ENCODE data around the gene C5orf46. TPM values are rescaled to one million over a fixed set of nuclear protein-coding genes. Genes with fewer than 3 reads are reported as not detected.
"Not testable (repeated sequence)": the region's sequence is repeated elsewhere in the genome, so short reads cannot be mapped to it uniquely, and the experiment has no call there.

The C5orf46 gene
- total RNA-seq, 4 donors from 2014 or later, result not detected

DNA sequence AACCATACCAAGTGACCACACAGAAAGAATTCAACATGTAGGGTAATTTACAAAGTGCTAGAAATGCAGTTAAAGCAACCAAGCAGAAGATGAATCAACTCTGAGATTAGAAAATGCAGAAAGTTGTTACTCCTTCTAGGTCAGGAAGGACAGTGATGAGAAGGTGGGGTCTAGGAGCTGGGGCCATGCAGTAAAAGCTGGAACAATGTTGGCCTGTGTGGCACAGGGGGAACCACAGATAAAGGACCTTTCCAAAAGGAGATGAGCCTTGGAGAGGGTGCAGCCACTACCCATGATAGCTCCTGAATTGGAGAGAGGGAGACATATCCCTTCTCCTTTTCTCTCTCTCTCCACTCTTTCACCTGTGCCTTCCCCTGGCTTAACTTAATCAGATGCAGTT is 30.2 kb downstream of the C5orf46 start:
- Histone ChIP-seq H3K27me3 (peaks cover 0 to 4% (median 0%) of the 10 kb centered on the region in 4 donors), H3K4me3 (no peak overlapping the region), H3K36me3 (no peaks in the 10 kb centered on the region), H3K9me3 (no peaks in the 10 kb centered on the region), H3K27ac (no peak overlapping the region), H3K4me1 (no peaks in the 10 kb centered on the region)
- intact Hi-C loops (cut with DNase I), result no loop called here
- DNase-seq, result no peak
- no peak for TF ChIP-seq POLR2A (IDR thresholded peaks at IDR 0.05)
- TF ChIP-seq, protein P1, sequence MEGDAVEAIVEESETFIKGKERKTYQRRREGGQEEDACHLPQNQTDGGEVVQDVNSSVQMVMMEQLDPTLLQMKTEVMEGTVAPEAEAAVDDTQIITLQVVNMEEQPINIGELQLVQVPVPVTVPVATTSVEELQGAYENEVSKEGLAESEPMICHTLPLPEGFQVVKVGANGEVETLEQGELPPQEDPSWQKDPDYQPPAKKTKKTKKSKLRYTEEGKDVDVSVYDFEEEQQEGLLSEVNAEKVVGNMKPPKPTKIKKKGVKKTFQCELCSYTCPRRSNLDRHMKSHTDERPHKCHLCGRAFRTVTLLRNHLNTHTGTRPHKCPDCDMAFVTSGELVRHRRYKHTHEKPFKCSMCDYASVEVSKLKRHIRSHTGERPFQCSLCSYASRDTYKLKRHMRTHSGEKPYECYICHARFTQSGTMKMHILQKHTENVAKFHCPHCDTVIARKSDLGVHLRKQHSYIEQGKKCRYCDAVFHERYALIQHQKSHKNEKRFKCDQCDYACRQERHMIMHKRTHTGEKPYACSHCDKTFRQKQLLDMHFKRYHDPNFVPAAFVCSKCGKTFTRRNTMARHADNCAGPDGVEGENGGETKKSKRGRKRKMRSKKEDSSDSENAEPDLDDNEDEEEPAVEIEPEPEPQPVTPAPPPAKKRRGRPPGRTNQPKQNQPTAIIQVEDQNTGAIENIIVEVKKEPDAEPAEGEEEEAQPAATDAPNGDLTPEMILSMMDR (IDR thresholded peaks at IDR 0.05), result no peak

DNA sequence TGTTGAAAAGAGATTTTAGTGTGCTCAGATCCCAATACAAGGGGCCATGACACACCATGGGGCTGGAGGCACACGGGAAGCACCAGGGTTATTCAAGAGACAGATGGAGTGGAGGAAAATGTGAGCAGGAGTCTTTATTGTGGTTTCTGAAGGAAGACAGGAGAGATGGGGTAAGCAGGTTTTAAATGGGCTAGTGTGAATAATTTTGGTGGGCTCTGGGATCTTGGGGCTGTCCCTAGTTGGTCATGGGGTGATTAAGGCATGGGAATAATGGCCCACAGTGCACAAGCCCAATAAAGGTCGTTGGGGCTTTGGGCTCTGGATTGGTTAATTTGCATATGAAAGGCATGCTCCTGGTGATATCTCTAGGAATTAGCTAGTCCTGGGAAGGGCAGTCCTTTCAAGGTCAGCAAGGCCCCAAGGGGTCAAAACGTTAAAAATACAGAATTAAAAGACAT is 31.4 kb downstream of the C5orf46 start:
- H3K36me3 ChIP-seq, result no peaks in the 10 kb centered on the region
- intact Hi-C loops (cut with DNase I), result no loop called here
- H3K27me3 ChIP-seq, result no peaks in the 10 kb centered on the region
- no peak overlapping the region for H3K27ac ChIP-seq
- DNase-seq, result no peak
- WGBS, 2 donors, result 41 to 44% methylated on average over 3 of the region's 3 CpGs
- no peak overlapping the region for H3K4me3 ChIP-seq
- TF ChIP-seq POLR2A (IDR thresholded peaks at IDR 0.05), result no peak
- TF ChIP-seq, protein P1 (IDR thresholded peaks at IDR 0.05), result no peak
- no peaks in the 10 kb centered on the region for H3K9me3 ChIP-seq
- H3K4me1 ChIP-seq, result no peaks in the 10 kb centered on the region

DNA sequence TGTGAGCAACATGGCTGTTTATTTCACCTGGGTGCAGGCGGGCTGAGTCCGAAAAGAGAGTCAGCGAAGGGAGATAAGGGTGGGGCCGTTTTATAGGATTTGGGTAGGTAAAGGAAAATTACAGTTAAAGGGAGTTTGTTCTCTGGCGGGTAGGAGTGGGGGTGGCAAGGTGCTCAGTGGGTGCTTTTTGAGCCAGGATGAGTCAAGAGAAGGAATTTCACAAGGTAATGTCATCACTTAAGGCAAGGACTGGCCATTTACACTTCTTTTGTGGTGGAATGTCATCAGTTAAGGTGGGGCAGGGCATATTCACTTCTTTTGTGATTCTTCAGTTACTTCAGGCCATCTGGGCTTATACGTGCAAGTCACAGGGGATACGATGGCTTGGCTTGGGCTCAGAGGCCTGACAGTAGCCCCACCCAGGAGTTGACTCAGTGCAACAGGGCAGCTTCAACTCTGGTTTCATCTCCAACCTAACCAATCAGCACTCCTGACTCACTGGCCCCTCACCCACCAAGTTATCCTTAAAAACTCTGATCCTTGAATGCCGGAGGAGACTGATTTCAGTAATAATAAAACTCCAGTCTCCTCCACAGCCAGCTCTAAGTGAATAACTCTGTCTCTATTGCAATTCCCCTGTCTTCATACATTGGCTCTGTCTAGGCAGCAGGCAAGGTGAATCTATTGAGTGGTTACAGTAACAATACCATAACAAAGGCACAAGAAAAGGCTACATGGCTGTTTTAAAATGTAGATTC is 32.0 kb downstream of the C5orf46 start:
- H3K27ac ChIP-seq; H3K4me1 ChIP-seq; H3K36me3 ChIP-seq; intact Hi-C loops (cut with DNase I); H3K4me3 ChIP-seq; DNase-seq; H3K27me3 ChIP-seq; H3K9me3 ChIP-seq: not testable (repeated sequence)
- 81 to 90% methylated on average over 2 to 3 of the region's 8 CpGs for WGBS, 2 donors

DNA sequence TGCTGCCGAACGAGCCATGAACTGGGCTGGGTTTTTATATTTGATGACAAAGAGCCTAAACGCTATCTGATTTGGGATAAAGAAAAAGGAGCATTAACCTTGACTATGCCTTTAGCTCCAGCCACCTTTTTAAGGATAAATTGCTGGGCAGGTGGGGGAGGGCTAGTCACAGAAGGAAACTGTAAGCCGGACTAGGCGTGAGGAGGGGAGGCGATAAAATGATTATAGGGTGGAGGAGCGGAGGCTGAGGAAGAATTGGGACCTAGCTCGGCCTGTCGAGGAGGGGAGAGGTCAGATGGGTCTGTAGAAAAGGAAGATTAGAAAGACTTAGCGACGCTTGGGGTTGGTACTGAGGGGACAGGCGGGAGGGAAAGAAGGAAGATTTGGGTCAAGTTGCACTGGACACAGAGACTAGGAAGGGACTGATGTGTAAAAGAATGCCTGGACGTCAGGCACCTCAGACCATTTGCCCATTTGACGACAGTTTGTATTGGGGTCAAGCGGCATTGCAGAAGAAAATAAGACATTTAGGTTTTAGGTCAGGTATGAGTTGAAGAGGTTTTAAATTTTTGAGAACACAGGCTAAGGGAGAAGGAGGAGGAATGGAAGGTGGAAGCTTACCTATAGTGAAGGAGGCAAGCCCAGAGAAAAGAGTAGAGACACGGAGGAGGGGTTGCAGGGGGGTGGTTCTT is 33.4 kb downstream of the C5orf46 start:
- WGBS, 2 donors, result 91 to 92% methylated on average over 16 of the region's 16 CpGs
- H3K27me3 ChIP-seq; DNase-seq; H3K36me3 ChIP-seq; H3K4me1 ChIP-seq; H3K9me3 ChIP-seq; H3K27ac ChIP-seq; H3K4me3 ChIP-seq; intact Hi-C loops (cut with DNase I): not testable (repeated sequence)

DNA sequence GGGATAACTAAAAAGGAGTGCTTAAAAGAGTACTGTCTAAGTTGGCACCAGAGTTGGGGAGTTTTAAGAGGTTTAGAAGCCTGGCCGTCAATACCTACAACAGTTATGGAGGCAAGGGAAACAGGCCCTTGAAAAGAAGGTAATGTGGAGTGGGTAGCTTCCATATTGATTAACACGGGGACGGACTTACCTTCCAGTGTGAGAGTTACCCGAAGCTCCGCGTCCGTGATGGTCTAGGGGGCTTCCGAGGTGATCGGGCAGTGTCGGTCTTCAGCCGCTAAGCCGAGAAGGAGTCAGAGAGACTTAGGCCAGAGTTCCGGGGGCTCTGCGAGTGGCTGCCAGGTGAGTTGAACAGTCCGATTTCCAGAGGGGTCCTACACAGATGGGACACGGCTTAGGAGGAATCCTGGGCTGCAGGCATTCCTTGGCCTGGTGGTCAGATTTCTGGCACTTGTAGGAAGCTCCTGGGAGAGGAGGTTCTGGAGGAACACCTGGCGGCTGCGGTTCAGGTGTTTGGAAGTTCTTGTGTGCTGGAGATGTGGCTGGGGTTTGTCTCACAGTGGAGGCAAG is 34.3 kb downstream of the C5orf46 start:
- H3K4me1 ChIP-seq; H3K27me3 ChIP-seq; DNase-seq; H3K9me3 ChIP-seq; H3K36me3 ChIP-seq; intact Hi-C loops (cut with DNase I); H3K4me3 ChIP-seq; H3K27ac ChIP-seq: not testable (repeated sequence)
- WGBS, 2 donors, result 91 to 92% methylated on average over 14 to 16 of the region's 18 CpGs

DNA sequence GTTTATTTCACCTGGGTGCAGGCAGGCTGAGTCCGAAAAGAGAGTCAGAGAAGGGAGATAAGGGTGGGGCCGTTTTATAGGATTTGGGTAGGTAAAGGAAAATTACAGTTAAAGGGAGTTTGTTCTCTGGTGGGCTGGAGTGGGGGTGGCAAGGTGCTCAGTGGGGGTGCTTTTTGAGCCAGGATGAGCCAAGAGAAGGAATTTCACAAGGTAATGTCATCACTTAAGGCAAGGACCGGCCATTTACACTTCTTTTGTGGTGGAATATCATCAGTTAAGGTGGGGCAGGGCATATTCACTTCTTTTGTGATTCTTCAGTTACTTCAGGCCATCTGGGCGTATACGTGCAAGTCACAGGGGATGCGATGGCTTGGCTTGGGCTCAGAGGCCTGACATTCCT is 36.4 kb downstream of the C5orf46 start:
- H3K27ac ChIP-seq; H3K9me3 ChIP-seq; DNase-seq; intact Hi-C loops (cut with DNase I); H3K4me1 ChIP-seq; H3K36me3 ChIP-seq; H3K27me3 ChIP-seq; H3K4me3 ChIP-seq: not testable (repeated sequence)
- WGBS, 2 donors, result 73 to 74% methylated on average over 5 to 6 of the region's 6 CpGs

DNA sequence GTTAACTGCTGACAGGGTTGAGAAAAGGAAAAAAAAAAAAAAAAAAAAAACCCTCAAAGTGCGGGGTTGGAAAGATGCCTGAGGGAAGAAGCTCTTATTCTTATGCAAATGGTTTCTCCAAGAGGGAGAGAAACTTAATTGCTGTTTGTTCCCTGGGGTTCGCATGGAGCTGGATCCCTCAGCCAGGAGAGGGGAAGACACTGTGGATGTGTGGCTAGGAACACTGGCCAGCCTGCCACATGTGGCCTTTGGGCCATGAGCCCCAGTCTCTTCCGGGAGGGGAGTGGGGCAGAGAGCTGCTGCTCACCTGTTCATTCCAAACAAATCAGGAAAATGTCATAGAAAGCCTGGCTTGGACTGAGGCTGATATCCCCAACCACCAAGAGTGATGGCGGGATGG is 37.2 kb downstream of the C5orf46 start:
- intact Hi-C loops (cut with DNase I), result no loop called here
- no peak overlapping the region for H3K27ac ChIP-seq
- H3K4me1 ChIP-seq, result peaks cover 0 to 18% (median 3%) of the 10 kb centered on the region in 3 donors
- H3K36me3 ChIP-seq, result no peaks in the 10 kb centered on the region
- TF ChIP-seq, protein P1 (IDR thresholded peaks at IDR 0.05), result no peak
- TF ChIP-seq POLR2A (IDR thresholded peaks at IDR 0.05), result no peak
- no peaks in the 10 kb centered on the region for H3K9me3 ChIP-seq
- 20 to 22% methylated on average over 4 of the region's 4 CpGs for WGBS, 2 donors
- H3K27me3 ChIP-seq, result no peaks in the 10 kb centered on the region
- no peak for DNase-seq
- no peak overlapping the region for H3K4me3 ChIP-seq

Data from esophagus squamous epithelium (tissue), 5 donors.